ENCODE measurements around the gene GLT8D1.

GRCh38 chr3:52660046-52660445 is 45.5 kb downstream of the GLT8D1 start:
- TF ChIP-seq GATA2 (IDR thresholded peaks at IDR 0.05; ENCODE audit: low read depth, low read length) (no peak), GATA3 (IDR thresholded peaks at IDR 0.05; ENCODE audit: low read depth, low read length) (no peak)
